Measurements from ENCODE around the gene SYNGR3. TPM values are rescaled to one million over a fixed set of nuclear protein-coding genes. Genes with fewer than 3 reads are reported as not detected.

The SYNGR3 gene
- total and polyA plus RNA-seq, 2 of the 13 experiments (the other 11 are each of a cell fraction or from before 2014, with no cell fraction given), result 0.97 to 5.7 TPM

DNA sequence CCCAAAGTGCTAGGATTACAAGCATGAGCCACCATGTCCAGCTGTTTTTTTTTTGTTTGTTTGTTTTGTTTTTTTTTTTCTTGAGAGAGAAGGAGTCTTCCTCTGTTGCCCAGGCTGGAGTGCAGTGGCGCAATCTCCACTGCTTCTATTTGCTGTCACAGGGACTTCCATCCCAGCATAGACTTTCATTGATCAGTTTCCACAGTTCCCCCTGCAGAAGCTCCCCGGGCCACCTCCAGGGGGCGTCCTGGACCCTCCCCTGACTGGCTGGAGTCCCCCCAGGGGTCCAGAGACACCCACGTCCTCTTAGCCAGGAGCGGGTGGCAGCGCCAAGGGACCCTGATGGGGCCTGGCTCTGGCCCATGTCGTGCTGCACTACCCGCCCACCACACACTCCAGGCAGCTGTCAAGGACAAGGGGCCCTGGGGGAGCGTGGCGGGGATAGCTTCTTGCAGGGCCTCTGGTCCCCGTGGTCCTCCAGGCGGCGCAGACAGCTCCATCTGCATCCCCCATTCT is 26.7 kb downstream of the SYNGR3 start (continued):
- no peak for TF ChIP-seq ZC3H13 (CRISPR knock-in tag; IDR thresholded peaks at IDR 0.05)
- no peak for TF ChIP-seq REL (CRISPR knock-in tag; conservative IDR thresholded peaks at IDR 0.05)
- TF ChIP-seq, protein P1, sequence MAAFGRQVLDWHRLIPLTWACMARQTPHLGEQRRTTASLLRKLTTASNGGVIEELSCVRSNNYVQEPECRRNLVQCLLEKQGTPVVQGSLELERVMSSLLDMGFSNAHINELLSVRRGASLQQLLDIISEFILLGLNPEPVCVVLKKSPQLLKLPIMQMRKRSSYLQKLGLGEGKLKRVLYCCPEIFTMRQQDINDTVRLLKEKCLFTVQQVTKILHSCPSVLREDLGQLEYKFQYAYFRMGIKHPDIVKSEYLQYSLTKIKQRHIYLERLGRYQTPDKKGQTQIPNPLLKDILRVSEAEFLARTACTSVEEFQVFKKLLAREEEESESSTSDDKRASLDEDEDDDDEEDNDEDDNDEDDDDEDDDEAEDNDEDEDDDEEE (CRISPR knock-in tag; IDR thresholded peaks at IDR 0.05), result no peak
- TF ChIP-seq PHF8 (CRISPR knock-in tag; IDR thresholded peaks at IDR 0.05), result no peak
- TF ChIP-seq, protein P2, sequence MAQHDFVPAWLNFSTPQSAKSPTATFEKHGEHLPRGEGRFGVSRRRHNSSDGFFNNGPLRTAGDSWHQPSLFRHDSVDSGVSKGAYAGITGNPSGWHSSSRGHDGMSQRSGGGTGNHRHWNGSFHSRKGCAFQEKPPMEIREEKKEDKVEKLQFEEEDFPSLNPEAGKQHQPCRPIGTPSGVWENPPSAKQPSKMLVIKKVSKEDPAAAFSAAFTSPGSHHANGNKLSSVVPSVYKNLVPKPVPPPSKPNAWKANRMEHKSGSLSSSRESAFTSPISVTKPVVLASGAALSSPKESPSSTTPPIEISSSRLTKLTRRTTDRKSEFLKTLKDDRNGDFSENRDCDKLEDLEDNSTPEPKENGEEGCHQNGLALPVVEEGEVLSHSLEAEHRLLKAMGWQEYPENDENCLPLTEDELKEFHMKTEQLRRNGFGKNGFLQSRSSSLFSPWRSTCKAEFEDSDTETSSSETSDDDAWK (CRISPR knock-in tag; IDR thresholded peaks at IDR 0.05), result no peak
- no peak for TF ChIP-seq PLRG1 (conservative IDR thresholded peaks at IDR 0.05)
- TF ChIP-seq ZFP62 (CRISPR knock-in tag; IDR thresholded peaks at IDR 0.05), result no peak
- TF ChIP-seq, protein P3, sequence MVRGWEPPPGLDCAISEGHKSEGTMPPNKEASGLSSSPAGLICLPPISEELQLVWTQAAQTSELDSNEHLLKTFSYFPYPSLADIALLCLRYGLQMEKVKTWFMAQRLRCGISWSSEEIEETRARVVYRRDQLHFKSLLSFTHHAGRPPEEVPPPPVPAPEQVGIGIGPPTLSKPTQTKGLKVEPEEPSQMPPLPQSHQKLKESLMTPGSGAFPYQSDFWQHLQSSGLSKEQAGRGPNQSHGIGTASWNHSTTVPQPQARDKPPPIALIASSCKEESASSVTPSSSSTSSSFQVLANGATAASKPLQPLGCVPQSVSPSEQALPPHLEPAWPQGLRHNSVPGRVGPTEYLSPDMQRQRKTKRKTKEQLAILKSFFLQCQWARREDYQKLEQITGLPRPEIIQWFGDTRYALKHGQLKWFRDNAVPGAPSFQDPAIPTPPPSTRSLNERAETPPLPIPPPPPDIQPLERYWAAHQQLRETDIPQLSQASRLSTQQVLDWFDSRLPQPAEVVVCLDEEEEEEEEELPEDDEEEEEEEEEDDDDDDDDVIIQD (CRISPR knock-in tag; IDR thresholded peaks at IDR 0.05; ENCODE audit: low read depth), result no peak
- no peak for TF ChIP-seq MXI1 (IDR thresholded peaks at IDR 0.05; ENCODE audit: borderline replicate concordance, low read depth, low read length)
- TF ChIP-seq, protein P4, sequence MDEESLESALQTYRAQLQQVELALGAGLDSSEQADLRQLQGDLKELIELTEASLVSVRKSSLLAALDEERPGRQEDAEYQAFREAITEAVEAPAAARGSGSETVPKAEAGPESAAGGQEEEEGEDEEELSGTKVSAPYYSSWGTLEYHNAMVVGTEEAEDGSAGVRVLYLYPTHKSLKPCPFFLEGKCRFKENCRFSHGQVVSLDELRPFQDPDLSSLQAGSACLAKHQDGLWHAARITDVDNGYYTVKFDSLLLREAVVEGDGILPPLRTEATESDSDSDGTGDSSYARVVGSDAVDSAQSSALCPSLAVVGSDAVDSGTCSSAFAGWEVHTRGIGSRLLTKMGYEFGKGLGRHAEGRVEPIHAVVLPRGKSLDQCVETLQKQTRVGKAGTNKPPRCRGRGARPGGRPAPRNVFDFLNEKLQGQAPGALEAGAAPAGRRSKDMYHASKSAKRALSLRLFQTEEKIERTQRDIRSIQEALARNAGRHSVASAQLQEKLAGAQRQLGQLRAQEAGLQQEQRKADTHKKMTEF (CRISPR knock-in tag; IDR thresholded peaks at IDR 0.05), result peak; percentile 55; the same call in 1 of the 2 replicates
- TF ChIP-seq ZNF225 (CRISPR knock-in tag; IDR thresholded peaks at IDR 0.05), result no peak
- no peak for TF ChIP-seq YEATS2 (CRISPR knock-in tag; IDR thresholded peaks at IDR 0.05; ENCODE audit: borderline replicate concordance)
- TF ChIP-seq HES4 (CRISPR knock-in tag; IDR thresholded peaks at IDR 0.05; ENCODE audit: borderline replicate concordance), result no peak
- 0 out of 2 replicates have a peak, but pooled peaks have one; percentile 35 for TF ChIP-seq GATAD1 (CRISPR knock-in tag; IDR thresholded peaks at IDR 0.05)
- TF ChIP-seq, protein P5, sequence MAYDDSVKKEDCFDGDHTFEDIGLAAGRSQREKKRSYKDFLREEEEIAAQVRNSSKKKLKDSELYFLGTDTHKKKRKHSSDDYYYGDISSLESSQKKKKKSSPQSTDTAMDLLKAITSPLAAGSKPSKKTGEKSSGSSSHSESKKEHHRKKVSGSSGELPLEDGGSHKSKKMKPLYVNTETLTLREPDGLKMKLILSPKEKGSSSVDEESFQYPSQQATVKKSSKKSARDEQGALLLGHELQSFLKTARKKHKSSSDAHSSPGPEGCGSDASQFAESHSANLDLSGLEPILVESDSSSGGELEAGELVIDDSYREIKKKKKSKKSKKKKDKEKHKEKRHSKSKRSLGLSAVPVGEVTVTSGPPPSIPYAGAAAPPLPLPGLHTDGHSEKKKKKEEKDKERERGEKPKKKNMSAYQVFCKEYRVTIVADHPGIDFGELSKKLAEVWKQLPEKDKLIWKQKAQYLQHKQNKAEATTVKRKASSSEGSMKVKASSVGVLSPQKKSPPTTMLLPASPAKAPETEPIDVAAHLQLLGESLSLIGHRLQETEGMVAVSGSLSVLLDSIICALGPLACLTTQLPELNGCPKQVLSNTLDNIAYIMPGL (CRISPR knock-in tag; IDR thresholded peaks at IDR 0.05; ENCODE audit: borderline replicate concordance in 1 of 2, low read depth in 1 of 2), result peak; percentile 45 to 51; a peak in 1 of 4 replicates

Measured in HepG2 (cell line).